HL-60 (cell line): ENCODE results near the gene LAMA4.

Experiments
- DNase-seq, 2 experiments: peaks; one replicate each; pipeline ENCODE4 v3.0.0-alpha.2; 2010 to 2020; ENCODE audit warnings: low read depth in 1 of 2, low spot score in 1 of 2
- H3K27ac ChIP-seq: fragments of 250-450 bp; sonication (Bioruptor Pico); replicated peaks from 2 replicates; pipeline ENCODE4 v1.5.1; 2020; ENCODE audit warnings: mild to moderate bottlenecking, moderate library complexity
- H3K27me3 ChIP-seq: fragments of 250-450 bp; sonication (Bioruptor Pico); 2 replicates; pipeline ENCODE4 v1.5.1; 2021; ENCODE audit warnings: mild to moderate bottlenecking, moderate library complexity; ENCODE audit not compliant: insufficient read depth, poor library complexity, severe bottlenecking
- H3K4me3 ChIP-seq: replicated peaks from 2 replicates; pipeline ENCODE4 v1.5.1; 2011; ENCODE audit warnings: mild to moderate bottlenecking, control low read depth, low read length; ENCODE audit not compliant: insufficient read depth
- GABPA ChIP-seq: IDR thresholded peaks from 2 replicates; pipeline ENCODE4 v1.6.1; 2012; ENCODE audit warnings: low read depth
- POLR2AphosphoS5 ChIP-seq: IDR thresholded peaks from 2 replicates; pipeline ENCODE4 v1.6.1; 2012; ENCODE audit warnings: low read depth
- SPI1 ChIP-seq: IDR thresholded peaks from 2 replicates; pipeline ENCODE4 v1.6.1; 2012; ENCODE audit warnings: low read depth, mild to moderate bottlenecking, borderline replicate concordance
- TF ChIP-seq, protein P1 (sequence below): IDR thresholded peaks from 2 replicates; pipeline ENCODE4 v1.6.1; 2012; ENCODE audit warnings: low read depth; ENCODE audit not compliant: insufficient replicate concordance
- TF ChIP-seq, protein P2 (sequence below): IDR thresholded peaks from one replicate; pipeline ENCODE4 v1.5.1; 2011; ENCODE audit warnings: low read length, control low read depth, inconsistent platforms; ENCODE audit not compliant: insufficient read depth

Gene LAMA4

DNA sequence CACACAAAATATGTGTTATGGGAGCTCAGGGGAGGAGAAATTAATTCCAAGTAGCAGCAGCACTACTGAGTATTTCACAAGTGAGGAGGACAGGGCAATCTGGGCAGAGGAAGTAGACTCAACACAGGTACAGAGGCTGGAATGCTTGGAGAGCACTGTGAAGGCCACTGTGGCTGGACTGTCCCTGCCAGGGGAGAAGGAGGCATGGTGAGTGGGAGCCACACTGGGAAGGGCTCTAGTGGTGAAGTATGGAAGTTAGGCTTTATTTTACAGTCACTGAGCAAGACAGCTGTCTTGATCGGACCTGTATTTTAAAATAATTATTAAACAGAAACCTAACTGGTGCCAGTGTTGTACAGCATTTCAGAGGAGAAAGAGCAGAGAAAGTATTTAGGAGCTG is 138.1 kb downstream of the LAMA4 start:
- TF ChIP-seq POLR2AphosphoS5: no peak
- no peak for DNase-seq
- H3K27ac ChIP-seq: no peak overlapping the region

DNA sequence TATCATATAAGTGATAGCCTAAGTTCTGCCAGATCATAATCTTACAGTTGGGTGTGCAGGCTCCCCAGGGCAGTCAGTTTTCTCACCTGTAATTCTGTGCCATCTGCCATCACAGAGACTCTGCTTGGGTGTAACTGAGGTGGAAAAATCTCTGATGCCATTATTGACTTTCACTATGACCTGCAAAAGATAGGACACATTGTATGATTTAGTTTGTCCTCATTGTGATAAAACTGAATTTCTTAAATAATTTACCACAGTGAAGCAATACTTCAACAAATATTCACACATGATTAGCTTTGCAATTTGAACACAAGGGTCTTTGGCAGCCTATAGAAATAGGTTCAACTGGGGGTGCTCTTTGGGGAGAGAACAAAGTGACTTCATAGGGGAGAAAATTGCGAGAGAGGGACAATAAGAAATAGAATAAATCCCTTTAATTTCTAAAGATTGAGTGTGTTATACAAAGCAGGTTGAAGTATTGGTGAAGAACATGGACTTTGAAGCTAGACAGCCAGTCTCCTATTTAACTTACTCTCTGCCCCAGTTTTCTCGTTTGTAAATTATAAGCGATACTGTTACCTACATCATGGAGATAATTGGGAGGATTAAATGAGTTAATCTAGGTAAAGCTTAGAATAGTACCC is 139.7 kb downstream of the LAMA4 start:
- TF ChIP-seq, protein P1, sequence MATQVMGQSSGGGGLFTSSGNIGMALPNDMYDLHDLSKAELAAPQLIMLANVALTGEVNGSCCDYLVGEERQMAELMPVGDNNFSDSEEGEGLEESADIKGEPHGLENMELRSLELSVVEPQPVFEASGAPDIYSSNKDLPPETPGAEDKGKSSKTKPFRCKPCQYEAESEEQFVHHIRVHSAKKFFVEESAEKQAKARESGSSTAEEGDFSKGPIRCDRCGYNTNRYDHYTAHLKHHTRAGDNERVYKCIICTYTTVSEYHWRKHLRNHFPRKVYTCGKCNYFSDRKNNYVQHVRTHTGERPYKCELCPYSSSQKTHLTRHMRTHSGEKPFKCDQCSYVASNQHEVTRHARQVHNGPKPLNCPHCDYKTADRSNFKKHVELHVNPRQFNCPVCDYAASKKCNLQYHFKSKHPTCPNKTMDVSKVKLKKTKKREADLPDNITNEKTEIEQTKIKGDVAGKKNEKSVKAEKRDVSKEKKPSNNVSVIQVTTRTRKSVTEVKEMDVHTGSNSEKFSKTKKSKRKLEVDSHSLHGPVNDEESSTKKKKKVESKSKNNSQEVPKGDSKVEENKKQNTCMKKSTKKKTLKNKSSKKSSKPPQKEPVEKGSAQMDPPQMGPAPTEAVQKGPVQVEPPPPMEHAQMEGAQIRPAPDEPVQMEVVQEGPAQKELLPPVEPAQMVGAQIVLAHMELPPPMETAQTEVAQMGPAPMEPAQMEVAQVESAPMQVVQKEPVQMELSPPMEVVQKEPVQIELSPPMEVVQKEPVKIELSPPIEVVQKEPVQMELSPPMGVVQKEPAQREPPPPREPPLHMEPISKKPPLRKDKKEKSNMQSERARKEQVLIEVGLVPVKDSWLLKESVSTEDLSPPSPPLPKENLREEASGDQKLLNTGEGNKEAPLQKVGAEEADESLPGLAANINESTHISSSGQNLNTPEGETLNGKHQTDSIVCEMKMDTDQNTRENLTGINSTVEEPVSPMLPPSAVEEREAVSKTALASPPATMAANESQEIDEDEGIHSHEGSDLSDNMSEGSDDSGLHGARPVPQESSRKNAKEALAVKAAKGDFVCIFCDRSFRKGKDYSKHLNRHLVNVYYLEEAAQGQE: no peak
- TF ChIP-seq POLR2AphosphoS5 (no peak), GABPA (no peak), SPI1 (no peak)
- TF ChIP-seq, protein P2, sequence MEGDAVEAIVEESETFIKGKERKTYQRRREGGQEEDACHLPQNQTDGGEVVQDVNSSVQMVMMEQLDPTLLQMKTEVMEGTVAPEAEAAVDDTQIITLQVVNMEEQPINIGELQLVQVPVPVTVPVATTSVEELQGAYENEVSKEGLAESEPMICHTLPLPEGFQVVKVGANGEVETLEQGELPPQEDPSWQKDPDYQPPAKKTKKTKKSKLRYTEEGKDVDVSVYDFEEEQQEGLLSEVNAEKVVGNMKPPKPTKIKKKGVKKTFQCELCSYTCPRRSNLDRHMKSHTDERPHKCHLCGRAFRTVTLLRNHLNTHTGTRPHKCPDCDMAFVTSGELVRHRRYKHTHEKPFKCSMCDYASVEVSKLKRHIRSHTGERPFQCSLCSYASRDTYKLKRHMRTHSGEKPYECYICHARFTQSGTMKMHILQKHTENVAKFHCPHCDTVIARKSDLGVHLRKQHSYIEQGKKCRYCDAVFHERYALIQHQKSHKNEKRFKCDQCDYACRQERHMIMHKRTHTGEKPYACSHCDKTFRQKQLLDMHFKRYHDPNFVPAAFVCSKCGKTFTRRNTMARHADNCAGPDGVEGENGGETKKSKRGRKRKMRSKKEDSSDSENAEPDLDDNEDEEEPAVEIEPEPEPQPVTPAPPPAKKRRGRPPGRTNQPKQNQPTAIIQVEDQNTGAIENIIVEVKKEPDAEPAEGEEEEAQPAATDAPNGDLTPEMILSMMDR: no peak
- DNase-seq: no peak
- no peaks in the 10 kb centered on the region for H3K27me3 ChIP-seq

More for the DNA sequence above, 138.1 kb downstream of the LAMA4 start:
- no peak overlapping the region for H3K4me3 ChIP-seq
- no peaks in the 10 kb centered on the region for H3K27me3 ChIP-seq

DNA sequence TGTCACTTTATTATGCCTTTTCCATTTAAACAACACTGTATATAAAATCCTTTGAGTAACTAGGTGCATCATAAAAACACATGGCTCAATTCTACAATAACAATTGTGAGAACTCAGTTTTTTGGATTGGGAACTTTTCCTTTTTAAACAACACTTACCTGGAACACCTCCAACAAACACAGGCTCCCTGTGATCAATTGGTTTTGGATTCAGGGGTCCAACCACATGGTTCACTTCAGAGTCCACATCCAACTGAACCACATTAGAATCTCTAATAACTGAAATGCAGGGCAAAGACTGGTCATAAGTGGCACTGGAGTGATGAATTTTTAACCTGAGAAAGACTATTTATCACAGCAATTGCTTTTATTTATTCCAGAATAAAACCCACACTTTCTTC is 140.4 kb downstream of the LAMA4 start:
- DNase-seq: no peak
- H3K27me3 ChIP-seq: no peaks in the 10 kb centered on the region
- TF ChIP-seq SPI1 (no peak), POLR2AphosphoS5 (no peak), GABPA (no peak)
- TF ChIP-seq, protein P1: no peak
- TF ChIP-seq, protein P2: no peak
- H3K4me3 ChIP-seq: no peak overlapping the region
- H3K27ac ChIP-seq: no peak overlapping the region

More for the DNA sequence above, 139.7 kb downstream of the LAMA4 start:
- H3K27ac ChIP-seq: no peak overlapping the region
- H3K4me3 ChIP-seq: no peak overlapping the region

DNA sequence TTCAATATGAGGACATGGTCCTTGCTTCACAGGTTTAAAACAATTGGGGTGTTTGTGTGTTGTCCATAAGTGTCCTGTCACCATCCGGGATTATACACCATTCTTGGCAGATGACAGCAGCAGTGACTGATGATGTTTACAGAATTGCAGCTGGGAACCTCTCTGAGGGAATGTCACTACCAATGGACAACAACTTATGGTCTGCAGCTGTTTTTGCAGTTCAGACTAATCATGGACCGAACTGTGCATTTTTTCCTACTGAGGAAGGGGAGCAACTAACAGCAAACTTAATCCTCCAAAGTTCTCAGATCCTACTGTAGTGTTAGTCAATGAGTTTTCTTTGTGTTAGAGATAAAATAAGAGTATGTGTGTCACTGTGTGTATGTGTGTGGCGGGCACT is 140.9 kb downstream of the LAMA4 start:
- Histone ChIP-seq H3K4me3 (no peak overlapping the region), H3K27ac (no peak overlapping the region), H3K27me3 (no peaks in the 10 kb centered on the region)
- no peak for DNase-seq
- TF ChIP-seq, protein P1: no peak
